SK-N-SH (cell line): ENCODE measurements around the gene MAGEA9. TPM values are rescaled to one million over a fixed set of nuclear protein-coding genes. Genes with fewer than 3 reads are reported as not detected.
"Not testable (repeated sequence)": the region's sequence is repeated elsewhere in the genome, so short reads cannot be mapped to it uniquely, and the experiment has no call there.

Experiments used
- CTCF ChIA-PET: fragments of 300-600, 350-600 bp; formaldehyde crosslinking; extraction: SDS; loops from one replicate; lab custom pipeline; 2021; lab: Yijun Ruan, JAX
- POLR2A ChIA-PET: fragments of 350-600 bp; sonication (Branson Sonifier 250); formaldehyde crosslinking; extraction: SDS; loops from one replicate; lab custom pipeline; 2020; ENCODE audit warnings: antibody characterized with exemption, inconsistent platforms; lab: Yijun Ruan, JAX
- DNase-seq: peaks from one replicate; pipeline ENCODE4 v3.0.0; 2012
- H2AFZ ChIP-seq: fragments of 200-600 bp; sonication (generic); 2 replicates; pipeline ENCODE4 v1.8.1; 2016; ENCODE audit warnings: antibody characterized with exemption, mild to moderate bottlenecking, low read depth
- H3F3A ChIP-seq: fragments of 200-600 bp; sonication (generic); replicated peaks from 2 replicates; pipeline ENCODE3; 2016; ENCODE audit warnings: antibody characterized with exemption, mild to moderate bottlenecking; ENCODE audit not compliant: insufficient read depth
- H3K27ac ChIP-seq, 2 experiments: fragments of 200-500 bp in 1 of 2; fragments of 200-600 bp in 1 of 2; sonication (Bioruptor generic) in 1 of 2; sonication (generic), shearing (Covaris generic) in 1 of 2; 2 replicates each; pipeline versions ENCODE4 v1.5.1 to v1.6.1; 2014 to 2016; ENCODE audit warnings: low read depth in 2 of 2, inconsistent platforms in 1 of 2, low read length in 1 of 2, mild to moderate bottlenecking in 1 of 2, mixed read lengths in 1 of 2
- H3K27me3 ChIP-seq: fragments of 200-600 bp; sonication (generic), shearing (Covaris generic); 2 replicates; pipeline ENCODE4 v1.6.1; 2016; ENCODE audit warnings: mixed run types; ENCODE audit not compliant: insufficient read depth
- H3K36me3 ChIP-seq, 2 experiments: fragments of 200-500 bp in 1 of 2; fragments of 200-600 bp in 1 of 2; sonication (Bioruptor generic) in 1 of 2; sonication (generic) in 1 of 2; replicated peaks in 1 of 2; 2 replicates each; pipeline versions ENCODE3 to v1.5.1; 2014 to 2016; ENCODE audit warnings: low read length in 1 of 2, mild to moderate bottlenecking in 1 of 2; ENCODE audit not compliant: insufficient read depth in 2 of 2, control insufficient read depth in 1 of 2
- H3K4me1 ChIP-seq, 2 experiments: fragments of 200-500 bp in 1 of 2; fragments of 200-600 bp in 1 of 2; sonication (Bioruptor generic) in 1 of 2; sonication (generic), shearing (Covaris generic) in 1 of 2; 2 replicates each; pipeline versions ENCODE4 v1.5.1 to v1.6.1; 2014 to 2016; ENCODE audit warnings: low read depth in 1 of 2, low read length in 1 of 2, mixed run types in 1 of 2; ENCODE audit not compliant: insufficient read depth in 2 of 2, control insufficient read depth in 1 of 2
- H3K4me2 ChIP-seq: fragments of 200-600 bp; sonication (generic), shearing (Covaris generic); 2 replicates; pipeline ENCODE4 v1.6.1; 2017; ENCODE audit warnings: mixed run types
- H3K4me3 ChIP-seq, 2 experiments: fragments of 200-500 bp in 1 of 2; fragments of 200-600 bp in 1 of 2; sonication (Bioruptor generic) in 1 of 2; sonication (generic), shearing (Covaris generic) in 1 of 2; 2 replicates each; pipeline versions ENCODE4 v1.5.1 to v1.8.1; 2014 to 2016; ENCODE audit warnings: low read depth in 2 of 2, inconsistent platforms in 1 of 2, low read length in 1 of 2, mild to moderate bottlenecking in 1 of 2, mixed read lengths in 1 of 2, moderate library complexity in 1 of 2
- H3K79me2 ChIP-seq: fragments of 200-600 bp; sonication (generic); 2 replicates; pipeline ENCODE4 v1.8.1; 2017; ENCODE audit warnings: mild to moderate bottlenecking; ENCODE audit not compliant: insufficient read depth
- H3K9ac ChIP-seq: fragments of 200-600 bp; sonication (generic); 2 replicates; pipeline ENCODE4 v1.6.1; 2017; ENCODE audit warnings: mixed run types
- H3K9me2 ChIP-seq: fragments of 200-600 bp; sonication (generic); 2 replicates; pipeline ENCODE4 v1.6.1; 2017; ENCODE audit warnings: mixed run types
- H3K9me3 ChIP-seq: fragments of 200-600 bp; sonication (generic); 2 replicates; pipeline ENCODE4 v1.6.1; 2017; ENCODE audit warnings: mixed run types, mild to moderate bottlenecking, moderate library complexity
- H4K20me1 ChIP-seq: fragments of 200-600 bp; sonication (generic); 2 replicates; pipeline ENCODE4 v1.6.1; 2017; ENCODE audit warnings: mild to moderate bottlenecking, mixed run types; ENCODE audit not compliant: insufficient read depth
- POLR2AphosphoS5 ChIP-seq: IDR thresholded peaks from 2 replicates; pipeline ENCODE4 v1.6.1; 2012; ENCODE audit warnings: low read depth, low read length
- REST ChIP-seq: IDR thresholded peaks from 2 replicates; pipeline ENCODE4 v1.6.1; 2012; ENCODE audit warnings: mild to moderate bottlenecking, low read depth, low read length, moderate library complexity
- WGBS: methylation state at CpG from one replicate; pipeline ENCODE4 v1.1.6; 2017; ENCODE audit warnings: low lambda C conversion rate; 5-methylcytosine and 5-hydroxymethylcytosine counted together
- polyA plus RNA-seq, 3 experiments: library from polyadenylated mRNA; depleted of rRNA; stranded (reverse); fragments of >200 nt; gene quantifications; 2 replicates each; pipeline ENCODE4 v1.2.3, GENCODE V29; 2012

The MAGEA9 gene
- polyA plus RNA-seq (2012; rRNA removed), result not detected in 2 replicates
- polyA plus RNA-seq (2012; cell fraction: cytosol; rRNA removed), result not detected in 2 replicates
- not detected in 2 replicates for polyA plus RNA-seq (2012; cell fraction: nucleus; rRNA removed)

GRCh38 chrX:149781727-149782126 lies at the start of gene MAGEA9:
MAGEA9 (plus strand) TSS chrX:149781930; CDS start chrX:149786211, 4,281 bp downstream.
- H2AFZ ChIP-seq, H4K20me1 ChIP-seq, H3K27me3 ChIP-seq, H3K9me3 ChIP-seq, H3F3A ChIP-seq, H3K36me3 ChIP-seq, H3K9me2 ChIP-seq, H3K9ac ChIP-seq, DNase-seq, POLR2A ChIA-PET, H3K27ac ChIP-seq, H3K4me1 ChIP-seq, H3K4me3 ChIP-seq, H3K79me2 ChIP-seq, CTCF ChIA-PET, H3K4me2 ChIP-seq: not testable (repeated sequence)
- WGBS, result no CpG with 5 or more reads among the region's 14 CpGs

- H3K79me2 ChIP-seq, H3K4me2 ChIP-seq, H3K4me3 ChIP-seq, H3K9me3 ChIP-seq, H3K9ac ChIP-seq, DNase-seq, H4K20me1 ChIP-seq, H3K27ac ChIP-seq, H3K27me3 ChIP-seq, POLR2A ChIA-PET, CTCF ChIA-PET, H3K9me2 ChIP-seq, H3K36me3 ChIP-seq, H2AFZ ChIP-seq, H3F3A ChIP-seq, H3K4me1 ChIP-seq: not testable (repeated sequence)
- no CpG with 5 or more reads among the region's 6 CpGs for WGBS
These were observed 39.5 kb upstream of the MAGEA9 start for GRCh38 chrX:149742269-149742668.

GRCh38 chrX:149746390-149747007 lies 35.2 kb upstream of the MAGEA9 start:
- H3K4me3 ChIP-seq, H4K20me1 ChIP-seq, POLR2A ChIA-PET, H3F3A ChIP-seq, H3K27me3 ChIP-seq, H3K9me3 ChIP-seq, DNase-seq, H3K9ac ChIP-seq, H3K4me2 ChIP-seq, H3K36me3 ChIP-seq, H2AFZ ChIP-seq, CTCF ChIA-PET, H3K79me2 ChIP-seq, H3K9me2 ChIP-seq, H3K4me1 ChIP-seq, H3K27ac ChIP-seq: not testable (repeated sequence)
- 7% methylated on average over 2 of the region's 6 CpGs for WGBS

GRCh38 chrX:149757206-149758067 lies 24.3 kb upstream of the MAGEA9 start:
- WGBS, result 0% methylated on average over 3 of the region's 8 CpGs
- no peak overlapping the region for H3K9ac ChIP-seq
- no peaks in the 10 kb centered on the region for H3K9me2 ChIP-seq
- H3K27me3 ChIP-seq, result peaks cover 22% of the 10 kb centered on the region; the same call in 1 of the 2 replicates
- ChIA-PET POLR2A (no interaction called here), CTCF (no interaction called here)
- H3K4me3 ChIP-seq, result no peak overlapping the region
- no peak for DNase-seq
- no peaks in the 10 kb centered on the region for H3K4me1 ChIP-seq
- no peaks in the 10 kb centered on the region for H3K79me2 ChIP-seq
- no peak overlapping the region for H3K27ac ChIP-seq
- no peaks in the 10 kb centered on the region for H4K20me1 ChIP-seq
- no peak overlapping the region for H2AFZ ChIP-seq
- H3F3A ChIP-seq, result no peaks in the 10 kb centered on the region
- H3K36me3 ChIP-seq, result no peaks in the 10 kb centered on the region
- TF ChIP-seq REST (no peak), POLR2AphosphoS5 (no peak)
- H3K9me3 ChIP-seq, result no peaks in the 10 kb centered on the region
- no peak overlapping the region for H3K4me2 ChIP-seq
